Testis (tissue), 3 donors: ENCODE data around the gene ADGRB3. TPM values are rescaled to one million over a fixed set of nuclear protein-coding genes. Genes with fewer than 3 reads are reported as not detected.

Source experiments
- DNase-seq: peaks from one replicate; pipeline ENCODE4 v3.0.0-alpha.2; 2019
- H3K27ac ChIP-seq, 2 donors: fragments of 200-600 bp; sonication (generic); one replicate each; pipeline ENCODE4 v1.5.1; 2019
- H3K27me3 ChIP-seq: fragments of 200-600 bp; sonication (generic); one replicate; pipeline ENCODE4 v1.5.1; 2019
- H3K36me3 ChIP-seq: fragments of 200-600 bp; sonication (generic); one replicate; pipeline ENCODE4 v1.5.1; 2017; ENCODE audit warnings: low read depth; ENCODE audit errors: missing control alignments
- H3K4me1 ChIP-seq: fragments of 200-600 bp; sonication (generic); one replicate; pipeline ENCODE4 v1.5.1; 2019
- H3K4me3 ChIP-seq, 2 donors: fragments of 200-600 bp; sonication (generic); one replicate each; pipeline ENCODE4 v1.5.1; 2017 to 2019
- H3K9me3 ChIP-seq: fragments of 200-600 bp; sonication (generic); one replicate; pipeline ENCODE4 v1.5.1; 2017
- POLR2A ChIP-seq: fragments of 450-650 bp; IDR thresholded peaks from one replicate; pipeline ENCODE4 v1.6.1; 2017; ENCODE audit warnings: antibody characterized with exemption, mild to moderate bottlenecking, moderate library complexity
- WGBS, 2 donors: methylation state at CpG; one replicate each; pipeline ENCODE4 v1.1.5; 2018; 5-methylcytosine and 5-hydroxymethylcytosine counted together
- intact Hi-C: fragments of 100-400 bp; cut with DNase I; formaldehyde crosslinking; loops from one replicate; pipeline ENCODE4 v1.15.1; 2023; ENCODE audit warnings: low total_unique reads
- polyA plus RNA-seq: library from polyadenylated mRNA; stranded (reverse); fragments of 350-450 nt; fragmentation: Illumina TruSeq; extraction: RNeasy Lipid Tissue Mini Kit (QIAGEN cat#74804); gene quantifications from one replicate; pipeline ENCODE4 v1.2.3, GENCODE V29; 2014; ENCODE audit warnings: low read depth, low replicate concordance; ENCODE audit not compliant: insufficient read depth
- total RNA-seq, 2 donors: library from RNA; depleted of rRNA; stranded (reverse); fragments of >200 nt; gene quantifications; one replicate each; pipeline ENCODE4 v1.2.3, GENCODE V29; 2016
- TF ChIP-seq, protein P1 (sequence below), 3 experiments: fragments of 450-650 bp in 2 of 3; fragments of 200-600 bp in 1 of 3; sonication (generic) in 1 of 3; IDR thresholded peaks; one replicate each; pipeline ENCODE4 v1.5.1; 2016 to 2019; ENCODE audit warnings: antibody characterized with exemption in 3 of 3, mild to moderate bottlenecking in 2 of 3, moderate library complexity in 1 of 3

Gene ADGRB3
- total and polyA plus RNA-seq, 3 donors from 2014 or later = 3.2 to 5.7 (median 4.3) TPM

DNA sequence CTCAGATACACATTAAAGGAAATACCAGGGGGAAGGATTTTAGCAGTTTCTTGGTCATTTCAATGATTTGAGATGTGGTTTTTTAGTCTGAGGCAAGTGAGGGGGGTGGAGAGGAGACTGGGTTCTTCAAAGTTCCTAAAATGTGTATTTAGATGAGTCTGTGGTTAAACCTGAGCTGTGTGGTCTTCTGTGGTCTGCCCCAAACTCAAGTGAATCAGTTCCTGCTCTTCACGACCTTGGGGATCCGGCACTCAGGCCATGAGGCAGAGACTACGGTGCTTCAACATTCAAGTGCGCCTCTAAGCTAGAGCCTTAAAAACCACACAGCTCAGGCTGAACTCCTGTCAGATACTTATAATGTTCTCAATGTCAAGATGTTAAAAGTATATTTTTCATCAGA lies 755.0 kb downstream of the ADGRB3 start:
- Histone ChIP-seq H3K36me3 (no peaks in the 10 kb centered on the region), H3K4me1 (no peaks in the 10 kb centered on the region), H3K9me3 (no peaks in the 10 kb centered on the region), H3K27ac (no peak overlapping the region), H3K4me3 (no peak overlapping the region), H3K27me3 (no peaks in the 10 kb centered on the region)
- WGBS, 2 donors = 78 to 93% methylated on average over 4 of the region's 4 CpGs
- intact Hi-C loops = no loop called here
- TF ChIP-seq, protein P1, sequence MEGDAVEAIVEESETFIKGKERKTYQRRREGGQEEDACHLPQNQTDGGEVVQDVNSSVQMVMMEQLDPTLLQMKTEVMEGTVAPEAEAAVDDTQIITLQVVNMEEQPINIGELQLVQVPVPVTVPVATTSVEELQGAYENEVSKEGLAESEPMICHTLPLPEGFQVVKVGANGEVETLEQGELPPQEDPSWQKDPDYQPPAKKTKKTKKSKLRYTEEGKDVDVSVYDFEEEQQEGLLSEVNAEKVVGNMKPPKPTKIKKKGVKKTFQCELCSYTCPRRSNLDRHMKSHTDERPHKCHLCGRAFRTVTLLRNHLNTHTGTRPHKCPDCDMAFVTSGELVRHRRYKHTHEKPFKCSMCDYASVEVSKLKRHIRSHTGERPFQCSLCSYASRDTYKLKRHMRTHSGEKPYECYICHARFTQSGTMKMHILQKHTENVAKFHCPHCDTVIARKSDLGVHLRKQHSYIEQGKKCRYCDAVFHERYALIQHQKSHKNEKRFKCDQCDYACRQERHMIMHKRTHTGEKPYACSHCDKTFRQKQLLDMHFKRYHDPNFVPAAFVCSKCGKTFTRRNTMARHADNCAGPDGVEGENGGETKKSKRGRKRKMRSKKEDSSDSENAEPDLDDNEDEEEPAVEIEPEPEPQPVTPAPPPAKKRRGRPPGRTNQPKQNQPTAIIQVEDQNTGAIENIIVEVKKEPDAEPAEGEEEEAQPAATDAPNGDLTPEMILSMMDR (IDR thresholded peaks at IDR 0.05) = no peak
- TF ChIP-seq POLR2A = no peak
- no peak for DNase-seq

DNA sequence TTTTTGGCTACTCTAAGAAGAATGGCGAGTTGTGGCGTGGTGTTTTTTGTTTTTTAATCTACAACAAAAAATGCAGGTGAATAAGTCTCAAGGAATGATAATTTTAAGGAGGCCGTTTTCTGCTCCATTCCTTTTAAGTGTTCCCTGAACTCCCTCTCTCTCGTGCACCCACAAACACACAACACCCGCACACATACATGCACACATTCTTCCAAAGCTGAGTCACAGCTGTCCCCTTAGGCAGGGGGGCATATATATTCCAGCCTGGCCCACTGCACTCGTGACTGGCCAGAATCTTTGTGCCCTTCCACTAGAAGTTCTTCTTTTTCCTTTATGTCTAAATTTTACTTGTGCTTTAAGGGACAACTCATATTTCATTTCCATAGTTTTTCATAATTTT lies 756.0 kb downstream of the ADGRB3 start:
- Histone ChIP-seq H3K27ac (no peak overlapping the region), H3K27me3 (no peaks in the 10 kb centered on the region), H3K9me3 (no peaks in the 10 kb centered on the region), H3K4me3 (no peak overlapping the region), H3K4me1 (no peaks in the 10 kb centered on the region), H3K36me3 (no peaks in the 10 kb centered on the region)
- DNase-seq = no peak
- TF ChIP-seq POLR2A = no peak
- TF ChIP-seq, protein P1 (IDR thresholded peaks at IDR 0.05) = no peak
- intact Hi-C loops = no loop called here
- 92 to 93% methylated on average over 6 of the region's 6 CpGs for WGBS, 2 donors

DNA sequence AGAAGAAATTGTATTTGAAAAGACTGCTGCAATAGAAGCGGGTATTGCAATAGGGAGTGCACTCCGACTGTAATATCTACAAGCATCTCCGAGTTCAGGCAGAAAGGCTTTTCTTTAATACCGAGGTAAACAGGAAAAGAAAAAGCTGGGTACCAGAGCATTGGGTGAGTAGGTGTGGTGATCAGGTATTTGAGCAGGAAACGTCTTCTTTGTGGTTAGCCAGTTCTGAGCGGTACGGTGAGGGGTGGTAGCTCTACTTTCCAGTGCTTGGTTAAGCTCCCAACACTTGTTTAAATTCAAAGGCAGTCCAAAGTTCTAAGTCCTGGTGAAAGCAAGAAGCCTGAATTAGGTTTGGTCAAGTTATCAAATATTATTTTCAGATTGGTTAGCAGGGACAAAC lies 757.7 kb downstream of the ADGRB3 start:
- Histone ChIP-seq H3K9me3 (no peaks in the 10 kb centered on the region), H3K27me3 (no peaks in the 10 kb centered on the region), H3K27ac (no peak overlapping the region), H3K4me1 (no peaks in the 10 kb centered on the region), H3K4me3 (no peak overlapping the region), H3K36me3 (no peaks in the 10 kb centered on the region)
- TF ChIP-seq POLR2A = no peak
- TF ChIP-seq, protein P1 (IDR thresholded peaks at IDR 0.05) = no peak
- 88 to 89% methylated on average over 7 of the region's 7 CpGs for WGBS, 2 donors
- intact Hi-C loops = no loop called here
- no peak for DNase-seq

DNA sequence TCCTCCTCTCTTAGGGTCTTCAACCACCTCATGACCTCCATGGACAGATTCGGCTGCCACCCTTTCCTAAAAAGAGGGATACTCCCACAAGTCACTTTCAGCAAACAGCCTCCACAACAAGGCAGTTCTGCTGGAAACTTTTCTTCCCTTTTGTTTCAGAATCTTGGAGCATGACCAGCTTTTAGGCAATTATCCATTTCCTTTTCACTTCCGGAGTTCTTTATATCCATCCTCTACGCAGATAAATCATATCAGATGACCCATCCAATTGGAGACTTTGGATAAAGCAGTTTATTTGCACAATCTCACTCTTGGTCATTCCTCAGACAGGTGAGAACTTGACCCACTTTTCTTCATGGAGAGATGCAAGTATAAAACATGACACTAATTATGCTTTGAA lies 763.2 kb downstream of the ADGRB3 start:
- Histone ChIP-seq H3K9me3 (no peaks in the 10 kb centered on the region), H3K4me1 (no peaks in the 10 kb centered on the region), H3K27me3 (no peaks in the 10 kb centered on the region), H3K27ac (no peak overlapping the region), H3K4me3 (no peak overlapping the region), H3K36me3 (no peaks in the 10 kb centered on the region)
- no peak for TF ChIP-seq POLR2A
- TF ChIP-seq, protein P1 (IDR thresholded peaks at IDR 0.05) = no peak
- DNase-seq = no peak
- whole genome bisulfite sequencing, 2 donors = 47 to 54% methylated on average over 3 of the region's 3 CpGs
- intact Hi-C loops = no loop called here

DNA sequence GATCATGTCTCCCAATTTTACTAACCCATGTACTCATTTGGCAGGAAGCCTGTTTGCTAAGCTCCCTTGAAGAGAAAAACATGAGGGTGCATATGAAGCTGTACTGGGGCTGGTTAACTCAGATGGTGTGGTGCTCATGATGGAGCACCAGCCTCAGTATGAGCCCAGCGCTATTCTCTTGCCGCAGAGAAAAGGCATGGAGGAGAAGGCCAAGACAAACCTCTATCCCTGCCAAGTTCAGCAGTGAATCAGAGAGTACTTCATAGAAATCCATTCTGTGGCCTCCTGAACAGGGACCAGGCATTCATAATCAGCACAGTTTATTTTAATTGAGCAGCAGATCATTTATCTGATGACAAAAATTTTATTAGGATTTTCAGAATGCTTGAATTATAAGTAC lies 763.6 kb downstream of the ADGRB3 start:
- Histone ChIP-seq H3K27ac (no peak overlapping the region), H3K4me1 (no peaks in the 10 kb centered on the region), H3K36me3 (no peaks in the 10 kb centered on the region), H3K27me3 (no peaks in the 10 kb centered on the region), H3K4me3 (no peak overlapping the region), H3K9me3 (no peaks in the 10 kb centered on the region)
- WGBS, 2 donors = 50 to 79% methylated on average over 2 of the region's 2 CpGs
- no peak for DNase-seq
- intact Hi-C loops = no loop called here
- TF ChIP-seq, protein P1 (IDR thresholded peaks at IDR 0.05) = no peak
- no peak for TF ChIP-seq POLR2A
